Heart right ventricle (tissue), 16 donors: ENCODE data around the gene DAZAP1. TPM values are rescaled to one million over a fixed set of nuclear protein-coding genes. Genes with fewer than 3 reads are reported as not detected.
"Not testable (repeated sequence)": the region's sequence is repeated elsewhere in the genome, so short reads cannot be mapped to it uniquely, and the experiment has no call there.

ENCODE experiments used
- ATAC-seq, 8 donors: fragments of 200-7000 bp; cut with Tn5 transposase; one replicate each; pipeline ENCODE4 v1.9.1; 2020; ENCODE audit warnings: mild to moderate bottlenecking in 8 of 8, moderate library complexity in 8 of 8, moderate number of reproducible peaks in 1 of 8
- DNase-seq, 2 donors: peaks; one replicate each; pipeline ENCODE4 v3.0.0-alpha.2; 2020
- H3K27ac ChIP-seq, 10 donors: fragments of 200-600 bp; sonication (generic) in 2 of 10; one replicate each; pipeline versions ENCODE4 v1.5.0 to v1.8.0; 2020 to 2022; ENCODE audit warnings: mild to moderate bottlenecking in 3 of 10
- H3K27me3 ChIP-seq, 7 donors: fragments of 200-600 bp; one replicate each; pipeline ENCODE4 v1.8.0; 2021 to 2022; ENCODE audit warnings: mild to moderate bottlenecking in 2 of 7
- H3K36me3 ChIP-seq, 9 donors: fragments of 200-600 bp; sonication (generic) in 1 of 9; one replicate each; pipeline versions ENCODE4 v1.5.0 to v1.8.0; 2020 to 2022; ENCODE audit warnings: mild to moderate bottlenecking in 2 of 9
- H3K4me1 ChIP-seq, 9 donors: fragments of 200-600 bp; sonication (generic) in 1 of 9; one replicate each; pipeline versions ENCODE4 v1.5.0 to v1.8.0; 2020 to 2022; ENCODE audit warnings: mild to moderate bottlenecking in 4 of 9
- H3K4me3 ChIP-seq, 10 donors: fragments of 200-600 bp; sonication (generic) in 2 of 10; one replicate each; pipeline versions ENCODE4 v1.5.0 to v1.8.0; 2020 to 2022; ENCODE audit warnings: mild to moderate bottlenecking in 7 of 10, moderate library complexity in 2 of 10
- H3K9me3 ChIP-seq, 11 donors: fragments of 200-600 bp in 10 of 11; sonication (generic) in 2 of 11; one replicate each; pipeline versions ENCODE4 v1.5.0 to v1.8.0; 2013 to 2022; ENCODE audit warnings: mild to moderate bottlenecking in 2 of 11, control low read depth in 1 of 11, moderate library complexity in 1 of 11
- WGBS, 2 donors: extraction: QIAGEN DNeasy Blood & Tissue Kit; methylation state at CpG; one replicate each; pipeline ENCODE4 v1.1.7; 2013; ENCODE audit warnings: inconsistent platforms in 1 of 2; 5-methylcytosine and 5-hydroxymethylcytosine counted together
- intact Hi-C, 10 donors: fragments of 100-400 bp; cut with DNase I; formaldehyde crosslinking; loops; one replicate each; pipeline versions ENCODE4 v1.11.1 to v1.14.2; 2022
- polyA plus RNA-seq, 2 donors: library from polyadenylated mRNA; stranded (reverse); fragments of 200-250 nt; gene quantifications; one replicate each; pipeline ENCODE4 v1.2.3, GENCODE V29; 2013
- total RNA-seq, 10 donors: library from RNA; stranded (reverse); fragmentation: NEBNext Ultra II Directional in 3 of 10; extraction: Animal tissue kit (Norgen Biotek cat#: 25700) in 3 of 10; gene quantifications; one replicate each; pipeline versions ENCODE4 v1.2.1 to v1.2.4, GENCODE V29; 2021 to 2023
- TF ChIP-seq, protein P1 (sequence below), 9 donors: fragments of 200-600 bp; sonication (generic) in 2 of 9; IDR thresholded peaks; one replicate each; pipeline versions ENCODE4 v1.5.0 to v1.8.0; 2021 to 2022; ENCODE audit warnings: antibody characterized with exemption in 9 of 9, mild to moderate bottlenecking in 5 of 9, moderate library complexity in 1 of 9
- donor health status: Arrhythmogenic right ventricular cardiomyopathy.
- donor health status: ischemic (EF 13 %, LVEDD 7.1; RV severe dilation, severe dysfunction).
- donor health status: healthy with polysubstance abuse.
- donor health status: DM: no; HTN: yes; CAD: no.
- donor health status: DM: no; HTN: no; CAD: no.
- donor health status: ischemic (EF 25% LVEDD 6.9; RV normal size, moderate dysfunction).
- donor health status: ischemic (EF 25% LVEDD 5.7; RV mildly dilated, moderate dysfunction).
- donor health status: healthy.
- donor health status: DM: yes; HTN: yes; CAD: no.
- donor health status: Ischemic cardiomyopathy.
- donor health status: ischemic (EF 35%, LVEDD 5.7; RV mildly dilated, moderate dysfunction).
- donor health status: nonischemic (EF 11% LVEDD 7.7; RV severe dilation, severe dysfunction).
- donor health status: DM: yes; HTN: yes; CAD: no.
- donor health status: PGD.
- donor health status: ischemic (EF 29% LVEDD 5.4; RV normal size, mild dysfunction).
- donor health status: nonischemic (EF 23%, LVEDD 6.1; RV moderate dilation, normal function).

DAZAP1 gene
- total and polyA plus RNA-seq, 12 donors: 56.7 to 111 (median 79.5) TPM

DNA sequence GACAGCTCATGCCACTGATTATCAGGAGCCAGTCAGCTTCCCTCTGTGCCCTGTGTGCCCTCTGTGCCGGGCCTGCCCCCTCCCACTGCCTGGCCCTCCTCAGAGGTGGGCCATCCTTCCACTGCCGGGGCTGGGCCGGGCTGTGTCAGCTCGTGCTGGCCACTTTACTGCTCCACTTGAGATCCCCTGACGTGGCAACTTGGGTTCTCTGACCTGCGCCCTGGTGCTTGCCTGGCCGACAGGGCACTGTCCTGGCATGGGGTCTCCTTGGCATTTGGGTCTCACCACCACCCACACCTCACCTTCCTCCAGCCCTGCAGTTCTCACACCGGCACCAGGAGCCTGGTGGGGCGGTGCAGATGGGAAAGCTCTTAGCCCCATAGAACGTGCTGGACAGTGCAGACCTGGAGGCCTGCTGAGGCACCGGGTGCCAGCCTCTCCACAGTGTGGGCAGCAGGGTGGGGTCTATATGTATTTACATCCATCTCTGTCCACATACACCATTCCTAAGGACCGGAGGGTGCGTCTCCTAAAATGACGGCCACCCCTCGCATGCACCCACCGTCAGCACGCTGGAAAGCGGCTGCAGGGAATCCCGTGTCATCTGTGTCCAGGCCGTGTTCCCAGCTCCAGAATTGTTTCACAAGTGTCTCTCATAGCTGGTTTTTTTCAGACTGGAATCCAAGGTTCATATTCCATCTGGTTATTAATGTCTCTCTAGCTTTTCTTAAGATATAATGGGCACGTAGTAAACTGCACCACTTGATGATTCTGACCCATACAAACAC, 11.8 kb downstream of the DAZAP1 start:
- H3K36me3 ChIP-seq: peaks cover 5 to 77% (median 40%) of the 10 kb centered on the region in 9 donors
- no peaks in the 10 kb centered on the region for H3K9me3 ChIP-seq
- TF ChIP-seq, protein P1, sequence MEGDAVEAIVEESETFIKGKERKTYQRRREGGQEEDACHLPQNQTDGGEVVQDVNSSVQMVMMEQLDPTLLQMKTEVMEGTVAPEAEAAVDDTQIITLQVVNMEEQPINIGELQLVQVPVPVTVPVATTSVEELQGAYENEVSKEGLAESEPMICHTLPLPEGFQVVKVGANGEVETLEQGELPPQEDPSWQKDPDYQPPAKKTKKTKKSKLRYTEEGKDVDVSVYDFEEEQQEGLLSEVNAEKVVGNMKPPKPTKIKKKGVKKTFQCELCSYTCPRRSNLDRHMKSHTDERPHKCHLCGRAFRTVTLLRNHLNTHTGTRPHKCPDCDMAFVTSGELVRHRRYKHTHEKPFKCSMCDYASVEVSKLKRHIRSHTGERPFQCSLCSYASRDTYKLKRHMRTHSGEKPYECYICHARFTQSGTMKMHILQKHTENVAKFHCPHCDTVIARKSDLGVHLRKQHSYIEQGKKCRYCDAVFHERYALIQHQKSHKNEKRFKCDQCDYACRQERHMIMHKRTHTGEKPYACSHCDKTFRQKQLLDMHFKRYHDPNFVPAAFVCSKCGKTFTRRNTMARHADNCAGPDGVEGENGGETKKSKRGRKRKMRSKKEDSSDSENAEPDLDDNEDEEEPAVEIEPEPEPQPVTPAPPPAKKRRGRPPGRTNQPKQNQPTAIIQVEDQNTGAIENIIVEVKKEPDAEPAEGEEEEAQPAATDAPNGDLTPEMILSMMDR (IDR thresholded peaks at IDR 0.05): no peak
- no peak overlapping the region for H3K4me3 ChIP-seq
- intact Hi-C loops: loop anchor here in 1 of 10 donors (10.0 kb wide), 1 partner anchor 144 kb away; the partner anchor contains the start of gene FAM174C
- H3K27me3 ChIP-seq: no peaks in the 10 kb centered on the region
- H3K4me1 ChIP-seq: peaks cover 31 to 61% (median 48%) of the 10 kb centered on the region in 9 donors
- H3K27ac ChIP-seq: peak overlapping the region in 7 of 10 donors; percentile 13 to 71 (median 34)
- no peak for DNase-seq
- peak in 6 of 8 donors; percentile 35 to 77 (median 52) for ATAC-seq
- 49 to 64% methylated on average over 21 of the region's 21 CpGs for WGBS, 2 donors

DNA sequence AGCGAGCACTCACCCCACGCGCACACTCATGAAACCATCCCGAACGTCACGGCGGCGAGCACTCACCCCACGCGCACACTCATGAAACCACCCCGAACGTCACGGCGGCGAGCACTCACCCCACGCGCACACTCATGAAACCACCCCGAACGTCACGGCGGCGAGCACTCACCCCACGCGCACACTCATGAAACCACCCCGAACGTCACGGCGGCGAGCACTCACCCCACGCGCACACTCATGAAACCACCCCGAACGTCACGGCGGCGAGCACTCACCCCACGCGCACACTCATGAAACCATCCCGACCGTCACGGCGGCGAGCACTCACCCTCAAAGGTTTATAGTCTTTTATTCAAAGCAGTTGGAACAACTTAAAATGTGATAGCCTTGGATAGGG, 12.7 kb downstream of the DAZAP1 start:
- DNase-seq, H3K27ac ChIP-seq, H3K9me3 ChIP-seq, ATAC-seq, H3K4me3 ChIP-seq, H3K27me3 ChIP-seq, intact Hi-C loops: not testable (repeated sequence)
- Histone ChIP-seq H3K4me1 (peaks cover 31 to 52% (median 41%) of the 10 kb centered on the region in 9 donors), H3K36me3 (peaks cover 5 to 81% (median 48%) of the 10 kb centered on the region in 9 donors)
- WGBS, 2 donors: 96% methylated on average over 29 to 30 of the region's 43 CpGs

DNA sequence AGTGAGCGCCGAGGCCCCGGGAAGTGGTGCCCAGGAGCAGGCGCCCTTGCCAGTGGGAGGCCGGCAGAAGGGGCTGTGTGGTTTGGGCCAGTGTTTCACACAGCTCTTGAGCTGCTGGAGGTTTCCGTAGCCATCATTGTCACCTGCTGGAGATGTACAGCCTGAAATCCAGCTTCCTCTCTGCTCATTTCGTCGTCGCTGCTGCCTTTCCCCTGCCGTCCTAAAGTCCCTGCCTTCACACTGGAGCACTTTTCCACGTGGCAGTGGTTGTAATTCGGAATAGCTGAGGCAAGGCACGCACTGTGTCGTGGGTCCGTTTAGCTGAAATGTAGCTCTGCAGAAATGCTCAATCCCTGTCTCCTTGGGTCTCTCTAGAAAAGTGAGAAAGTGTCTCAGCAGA, 13.2 kb downstream of the DAZAP1 start:
- Histone ChIP-seq H3K27me3 (no peaks in the 10 kb centered on the region), H3K36me3 (peaks cover 5 to 86% (median 54%) of the 10 kb centered on the region in 9 donors), H3K4me3 (no peak overlapping the region), H3K9me3 (no peaks in the 10 kb centered on the region), H3K27ac (no peak overlapping the region), H3K4me1 (peaks cover 28 to 46% (median 38%) of the 10 kb centered on the region in 9 donors)
- WGBS, 2 donors: 89 to 92% methylated on average over 14 to 15 of the region's 15 CpGs
- intact Hi-C loops: no loop called here
- DNase-seq (no peak), ATAC-seq (no peak)
- TF ChIP-seq, protein P1 (IDR thresholded peaks at IDR 0.05): no peak

DNA sequence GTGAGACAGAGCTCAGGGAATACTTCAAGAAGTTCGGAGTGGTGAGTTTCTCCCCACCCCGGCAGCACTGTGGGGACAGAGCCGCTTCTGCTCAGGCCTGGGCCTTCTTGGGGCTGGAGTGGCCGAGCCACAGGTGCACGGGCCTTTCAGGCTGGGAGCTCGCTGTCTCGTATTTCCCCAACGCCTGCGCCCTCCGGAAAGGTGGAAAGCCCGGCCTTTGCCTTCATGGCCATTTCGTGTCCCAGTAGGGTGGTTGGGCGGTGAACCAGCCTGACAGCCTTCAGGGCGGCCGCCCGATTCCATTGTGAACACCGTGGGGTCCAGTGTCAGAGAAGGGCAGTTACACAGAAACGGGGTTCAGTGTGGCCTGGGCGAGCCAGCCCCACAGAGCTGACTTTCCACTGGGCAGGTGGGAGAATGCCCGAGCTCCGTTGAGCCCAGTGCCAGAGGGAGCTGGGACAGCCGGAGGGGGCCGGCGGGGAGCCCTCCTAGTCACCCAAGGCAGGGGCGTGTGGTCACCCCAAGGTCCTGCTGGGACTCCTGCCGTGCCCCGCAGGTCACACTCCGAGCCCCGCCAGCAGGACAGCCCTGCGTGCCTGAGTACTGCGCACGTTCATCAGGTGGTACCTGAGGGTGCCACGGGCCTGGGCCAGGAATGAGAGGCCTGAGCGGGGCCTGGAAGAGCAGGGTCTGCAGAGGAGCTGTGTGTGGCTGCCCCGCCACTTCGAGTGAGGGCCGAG, 14.0 kb downstream of the DAZAP1 start:
- TF ChIP-seq, protein P1 (IDR thresholded peaks at IDR 0.05): no peak
- 92 to 96% methylated on average over 37 of the region's 37 CpGs for WGBS, 2 donors
- H3K27me3 ChIP-seq: no peaks in the 10 kb centered on the region
- ATAC-seq (no peak), DNase-seq (no peak)
- H3K4me3 ChIP-seq: no peak overlapping the region
- no peak overlapping the region for H3K27ac ChIP-seq
- peaks cover 20 to 41% (median 30%) of the 10 kb centered on the region in 9 donors for H3K4me1 ChIP-seq
- peaks cover 5 to 92% (median 54%) of the 10 kb centered on the region in 9 donors for H3K36me3 ChIP-seq
- H3K9me3 ChIP-seq: no peaks in the 10 kb centered on the region
- intact Hi-C loops: no loop called here
